ENCODE measurements around the gene REEP5. TPM values are rescaled to one million over a fixed set of nuclear protein-coding genes. Genes with fewer than 3 reads are reported as not detected.
"Not testable (repeated sequence)": the region's sequence is repeated elsewhere in the genome, so short reads cannot be mapped to it uniquely, and the experiment has no call there.

Gene REEP5
- total RNA-seq, 4 donors from 2014 or later = 19.8 to 47.5 (median 35.6) TPM

DNA sequence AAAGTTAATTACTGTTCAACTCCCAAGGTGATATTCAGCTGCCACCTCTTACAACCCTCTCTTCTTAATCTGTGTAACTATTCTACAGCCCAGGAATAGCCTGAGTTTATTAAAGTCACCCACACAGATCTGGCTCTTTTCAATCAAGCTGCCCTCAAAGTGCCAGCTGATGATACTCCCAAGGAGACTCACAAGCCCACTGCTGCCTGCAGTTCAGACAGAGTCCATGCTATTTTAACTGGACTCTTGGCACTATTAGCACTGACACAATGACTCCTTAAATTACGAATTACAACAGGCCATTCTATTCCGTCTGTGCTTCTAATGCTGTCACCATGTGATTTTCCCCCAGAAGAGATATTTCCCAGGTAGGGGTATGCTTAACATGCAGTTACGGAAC lies 26.3 kb downstream of the REEP5 start:
- TF ChIP-seq, protein P1, sequence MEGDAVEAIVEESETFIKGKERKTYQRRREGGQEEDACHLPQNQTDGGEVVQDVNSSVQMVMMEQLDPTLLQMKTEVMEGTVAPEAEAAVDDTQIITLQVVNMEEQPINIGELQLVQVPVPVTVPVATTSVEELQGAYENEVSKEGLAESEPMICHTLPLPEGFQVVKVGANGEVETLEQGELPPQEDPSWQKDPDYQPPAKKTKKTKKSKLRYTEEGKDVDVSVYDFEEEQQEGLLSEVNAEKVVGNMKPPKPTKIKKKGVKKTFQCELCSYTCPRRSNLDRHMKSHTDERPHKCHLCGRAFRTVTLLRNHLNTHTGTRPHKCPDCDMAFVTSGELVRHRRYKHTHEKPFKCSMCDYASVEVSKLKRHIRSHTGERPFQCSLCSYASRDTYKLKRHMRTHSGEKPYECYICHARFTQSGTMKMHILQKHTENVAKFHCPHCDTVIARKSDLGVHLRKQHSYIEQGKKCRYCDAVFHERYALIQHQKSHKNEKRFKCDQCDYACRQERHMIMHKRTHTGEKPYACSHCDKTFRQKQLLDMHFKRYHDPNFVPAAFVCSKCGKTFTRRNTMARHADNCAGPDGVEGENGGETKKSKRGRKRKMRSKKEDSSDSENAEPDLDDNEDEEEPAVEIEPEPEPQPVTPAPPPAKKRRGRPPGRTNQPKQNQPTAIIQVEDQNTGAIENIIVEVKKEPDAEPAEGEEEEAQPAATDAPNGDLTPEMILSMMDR (IDR thresholded peaks at IDR 0.05) = no peak
- TF ChIP-seq POLR2A (IDR thresholded peaks at IDR 0.05) = no peak
- H3K4me3 ChIP-seq = no peak overlapping the region
- H3K9me3 ChIP-seq = no peaks in the 10 kb centered on the region
- DNase-seq = no peak
- no peaks in the 10 kb centered on the region for H3K4me1 ChIP-seq
- H3K27me3 ChIP-seq = no peaks in the 10 kb centered on the region
- peaks cover 0 to 60% (median 0%) of the 10 kb centered on the region in 3 donors for H3K36me3 ChIP-seq
- H3K27ac ChIP-seq = no peak overlapping the region

DNA sequence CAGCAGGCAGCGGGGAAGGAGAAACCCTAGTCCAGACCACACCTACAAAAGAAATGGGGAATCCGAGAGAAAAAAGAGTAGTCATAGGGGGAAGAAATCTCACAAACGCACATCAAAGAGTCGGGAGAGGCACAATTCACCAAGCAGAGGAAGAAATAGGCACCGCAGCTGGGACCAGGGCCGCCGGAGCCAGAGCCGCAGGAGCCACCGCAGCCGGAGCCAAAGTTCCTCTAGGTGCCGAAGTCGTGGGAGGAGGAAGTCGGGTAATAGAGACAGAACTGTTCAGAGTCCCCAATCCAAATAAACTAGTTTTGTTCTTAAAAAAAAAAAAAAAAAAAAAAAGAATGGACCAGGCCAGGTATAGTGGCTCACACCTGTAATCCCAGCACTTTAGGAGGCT lies 29.3 kb downstream of the REEP5 start:
- no peak for DNase-seq
- TF ChIP-seq, protein P1 (IDR thresholded peaks at IDR 0.05) = no peak
- no peak for TF ChIP-seq POLR2A (IDR thresholded peaks at IDR 0.05)
- Histone ChIP-seq H3K27me3 (no peaks in the 10 kb centered on the region), H3K4me1 (no peaks in the 10 kb centered on the region), H3K36me3 (peaks cover 0 to 50% (median 0%) of the 10 kb centered on the region in 3 donors), H3K27ac (no peak overlapping the region), H3K9me3 (no peaks in the 10 kb centered on the region), H3K4me3 (no peak overlapping the region)

DNA sequence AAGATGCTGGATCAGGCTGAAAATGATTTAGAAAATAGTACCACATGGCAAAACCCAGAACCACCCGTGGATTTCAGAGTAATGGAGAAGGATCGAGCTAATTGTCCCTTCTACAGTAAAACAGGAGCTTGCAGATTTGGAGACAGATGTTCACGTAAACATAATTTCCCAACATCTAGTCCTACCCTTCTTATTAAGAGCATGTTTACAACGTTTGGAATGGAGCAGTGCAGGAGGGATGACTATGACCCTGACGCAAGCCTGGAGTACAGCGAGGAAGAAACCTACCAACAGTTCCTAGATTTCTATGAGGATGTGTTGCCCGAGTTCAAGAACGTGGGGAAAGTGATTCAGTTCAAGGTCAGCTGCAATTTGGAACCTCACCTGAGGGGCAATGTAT lies 30.0 kb downstream of the REEP5 start:
- peaks cover 0 to 50% (median 0%) of the 10 kb centered on the region in 3 donors for H3K36me3 ChIP-seq
- not testable (repeated sequence) for H3K4me3 ChIP-seq, H3K4me1 ChIP-seq, DNase-seq, H3K27ac ChIP-seq, H3K27me3 ChIP-seq, H3K9me3 ChIP-seq

DNA sequence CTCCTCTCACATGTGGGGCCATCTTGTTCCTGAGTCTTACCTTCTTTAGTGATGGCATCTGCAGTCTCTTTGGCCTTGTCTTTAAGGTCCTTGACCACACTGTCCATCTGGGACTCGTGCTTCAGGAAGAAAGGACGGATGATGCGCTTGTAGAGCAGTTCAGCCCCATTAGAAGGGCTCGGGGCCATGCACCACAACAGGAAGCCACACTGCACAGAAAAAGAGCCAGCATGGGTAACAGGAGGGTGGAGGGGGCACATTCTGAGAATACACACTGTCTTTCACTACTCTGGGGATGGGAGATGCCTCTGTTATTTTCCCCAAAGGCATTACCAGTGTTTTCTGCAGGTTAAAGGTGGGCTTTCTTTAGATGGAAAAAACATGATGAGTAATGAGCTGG lies 35.1 kb downstream of the REEP5 start:
- peaks cover 0 to 71% (median 0%) of the 10 kb centered on the region in 3 donors for H3K36me3 ChIP-seq
- no peaks in the 10 kb centered on the region for H3K4me1 ChIP-seq
- H3K27ac ChIP-seq = no peak overlapping the region
- no peak for DNase-seq
- H3K9me3 ChIP-seq = no peaks in the 10 kb centered on the region
- no peak overlapping the region for H3K4me3 ChIP-seq
- no peaks in the 10 kb centered on the region for H3K27me3 ChIP-seq
- TF ChIP-seq POLR2A (IDR thresholded peaks at IDR 0.05) = no peak
- TF ChIP-seq, protein P1 (IDR thresholded peaks at IDR 0.05) = no peak

DNA sequence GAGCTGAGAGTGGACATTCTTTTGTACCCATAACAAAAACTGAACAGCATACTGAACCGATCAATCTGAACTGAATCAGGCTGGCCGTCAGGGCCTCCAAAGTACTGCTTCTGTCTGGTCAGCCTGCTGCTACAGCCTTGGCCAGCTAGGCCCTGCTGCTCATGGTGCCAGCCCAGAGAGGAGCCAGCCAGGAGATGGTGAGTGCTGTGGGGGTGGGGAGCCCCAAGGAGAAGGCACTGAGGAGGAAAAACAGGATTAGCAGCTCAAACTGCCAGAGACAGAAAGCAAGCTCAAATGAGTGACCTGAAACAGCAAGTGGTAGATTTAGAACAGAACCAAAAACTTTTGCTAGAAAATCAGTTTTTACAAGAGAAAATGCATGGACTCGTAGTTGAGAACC lies 37.0 kb downstream of the REEP5 start:
- Histone ChIP-seq H3K4me3 (no peak overlapping the region), H3K27me3 (no peaks in the 10 kb centered on the region), H3K27ac (no peak overlapping the region), H3K4me1 (no peaks in the 10 kb centered on the region), H3K9me3 (no peaks in the 10 kb centered on the region), H3K36me3 (peaks cover 0 to 77% (median 0%) of the 10 kb centered on the region in 3 donors)
- TF ChIP-seq POLR2A (IDR thresholded peaks at IDR 0.05) = no peak
- TF ChIP-seq, protein P1 (IDR thresholded peaks at IDR 0.05) = no peak
- DNase-seq = no peak

DNA sequence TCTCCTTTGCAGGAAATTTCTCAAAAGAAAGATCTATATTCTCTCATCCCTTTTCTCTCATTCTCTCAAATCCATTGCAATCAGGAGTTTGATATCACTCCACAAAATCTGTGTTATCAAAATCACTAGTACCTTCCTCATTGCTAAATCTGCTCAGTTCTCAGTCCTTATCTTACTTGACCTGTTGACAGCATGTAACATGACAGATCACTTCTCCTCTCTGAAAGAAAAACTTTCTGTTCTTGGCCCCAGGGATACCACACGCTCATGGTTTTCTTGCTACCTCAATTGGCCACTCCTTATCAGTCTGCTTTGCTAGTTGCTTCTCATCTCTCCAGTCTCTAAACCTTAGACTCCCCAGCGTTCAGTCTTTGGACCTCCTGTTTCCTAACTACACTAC lies 38.8 kb downstream of the REEP5 start:
- no peak overlapping the region for H3K4me3 ChIP-seq
- no peak for DNase-seq
- peaks cover 0 to 86% (median 0%) of the 10 kb centered on the region in 3 donors for H3K36me3 ChIP-seq
- H3K27me3 ChIP-seq = no peaks in the 10 kb centered on the region
- no peak overlapping the region for H3K27ac ChIP-seq
- peaks cover 0 to 8% (median 0%) of the 10 kb centered on the region in 4 donors for H3K4me1 ChIP-seq
- no peak for TF ChIP-seq POLR2A (IDR thresholded peaks at IDR 0.05)
- TF ChIP-seq, protein P1 (IDR thresholded peaks at IDR 0.05) = no peak
- H3K9me3 ChIP-seq = no peaks in the 10 kb centered on the region

Measured in Peyer's patch (tissue), 4 donors.